Epithelial cell of esophagus (primary cell): ENCODE measurements around the gene BET1.

Source experiments
- DNase-seq: peaks from one replicate; pipeline ENCODE4 v3.0.0; 2010; ENCODE audit warnings: low read depth
- H3K4me3 ChIP-seq: 2 replicates; pipeline ENCODE4 v1.5.1; 2011; ENCODE audit warnings: mild to moderate bottlenecking, low read length, control low read depth
- TF ChIP-seq, protein P1 (sequence below): IDR thresholded peaks from 2 replicates; pipeline ENCODE4 v1.5.1; 2011; ENCODE audit warnings: low read depth, mild to moderate bottlenecking, low read length, control low read depth, inconsistent platforms; ENCODE audit not compliant: insufficient read depth; ENCODE audit errors: missing control alignments

BET1 gene

DNA sequence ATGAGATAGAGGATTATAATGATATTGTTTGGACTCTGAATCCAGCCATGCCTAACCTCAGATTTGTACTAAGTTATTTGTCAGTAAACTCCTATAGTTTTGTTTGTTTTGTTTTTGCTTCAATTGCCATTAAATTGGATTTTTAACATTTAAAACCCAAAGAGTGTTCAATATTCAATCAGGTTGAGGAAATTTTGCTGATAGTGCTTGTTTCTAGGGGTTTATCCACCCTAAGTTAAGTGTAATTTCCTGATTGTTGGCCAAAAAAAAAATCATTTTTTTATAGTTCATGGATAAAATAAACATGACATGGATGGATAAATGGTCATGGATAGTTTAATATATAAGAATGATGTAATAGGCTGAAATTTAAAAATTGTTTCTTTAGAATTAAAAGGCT lies 11.4 kb upstream of the BET1 start:
- TF ChIP-seq, protein P1, sequence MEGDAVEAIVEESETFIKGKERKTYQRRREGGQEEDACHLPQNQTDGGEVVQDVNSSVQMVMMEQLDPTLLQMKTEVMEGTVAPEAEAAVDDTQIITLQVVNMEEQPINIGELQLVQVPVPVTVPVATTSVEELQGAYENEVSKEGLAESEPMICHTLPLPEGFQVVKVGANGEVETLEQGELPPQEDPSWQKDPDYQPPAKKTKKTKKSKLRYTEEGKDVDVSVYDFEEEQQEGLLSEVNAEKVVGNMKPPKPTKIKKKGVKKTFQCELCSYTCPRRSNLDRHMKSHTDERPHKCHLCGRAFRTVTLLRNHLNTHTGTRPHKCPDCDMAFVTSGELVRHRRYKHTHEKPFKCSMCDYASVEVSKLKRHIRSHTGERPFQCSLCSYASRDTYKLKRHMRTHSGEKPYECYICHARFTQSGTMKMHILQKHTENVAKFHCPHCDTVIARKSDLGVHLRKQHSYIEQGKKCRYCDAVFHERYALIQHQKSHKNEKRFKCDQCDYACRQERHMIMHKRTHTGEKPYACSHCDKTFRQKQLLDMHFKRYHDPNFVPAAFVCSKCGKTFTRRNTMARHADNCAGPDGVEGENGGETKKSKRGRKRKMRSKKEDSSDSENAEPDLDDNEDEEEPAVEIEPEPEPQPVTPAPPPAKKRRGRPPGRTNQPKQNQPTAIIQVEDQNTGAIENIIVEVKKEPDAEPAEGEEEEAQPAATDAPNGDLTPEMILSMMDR = no peak
- DNase-seq = no peak
- H3K4me3 ChIP-seq = no peak overlapping the region

DNA sequence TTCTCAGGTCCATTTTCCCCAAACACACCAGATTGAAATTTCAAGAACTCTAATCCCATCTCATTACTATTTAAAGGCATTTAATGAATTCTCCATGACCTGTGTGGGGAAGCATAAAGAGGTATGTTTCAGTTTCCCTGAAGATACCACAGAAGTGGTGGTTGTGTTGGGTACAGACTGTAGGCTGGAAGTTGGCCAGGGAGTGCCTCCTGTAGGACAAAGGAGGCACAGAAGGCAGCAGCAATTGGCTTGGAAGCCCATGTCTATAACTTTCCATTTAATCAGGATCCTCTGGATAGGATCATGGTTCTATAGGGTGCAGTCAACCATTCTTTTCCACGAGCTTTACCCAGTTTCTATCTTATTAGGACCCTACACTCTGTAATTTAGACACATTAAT lies 8.6 kb upstream of the BET1 start:
- DNase-seq = no peak
- H3K4me3 ChIP-seq = no peak overlapping the region
- TF ChIP-seq, protein P1 = no peak

DNA sequence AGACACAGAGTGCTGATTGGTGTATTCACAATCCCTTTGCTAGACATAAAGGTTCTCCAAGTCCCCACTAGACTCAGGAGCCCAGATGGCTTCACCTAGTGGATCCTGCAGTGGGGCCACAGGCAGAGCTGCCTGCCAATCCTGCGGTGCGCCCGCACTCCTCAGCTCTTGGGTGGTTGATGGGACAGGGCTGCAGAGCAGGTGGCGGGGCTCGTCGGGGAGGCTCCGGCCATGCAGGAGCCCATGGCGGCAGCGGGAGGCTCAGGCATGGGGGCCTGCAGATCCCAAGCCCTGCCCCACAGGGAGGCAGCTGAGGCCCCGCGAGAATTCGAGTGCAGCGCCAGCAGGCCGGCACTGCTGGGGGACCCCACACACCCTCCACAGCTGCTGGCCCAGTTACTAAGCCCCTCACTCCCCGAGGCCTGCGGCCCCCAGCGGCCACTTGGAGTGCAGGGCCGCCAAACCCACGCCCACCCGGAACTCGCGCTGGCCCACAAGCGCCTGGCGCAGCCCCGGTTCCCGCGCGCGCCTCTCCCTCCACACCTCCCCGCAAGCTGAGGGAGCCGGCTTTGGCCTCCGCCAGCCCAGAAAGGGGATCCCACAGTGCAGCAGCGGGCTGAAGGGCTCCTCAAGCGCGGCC lies 7.7 kb upstream of the BET1 start:
- no peak for DNase-seq
- H3K4me3 ChIP-seq = no peak overlapping the region
- TF ChIP-seq, protein P1 = no peak

DNA sequence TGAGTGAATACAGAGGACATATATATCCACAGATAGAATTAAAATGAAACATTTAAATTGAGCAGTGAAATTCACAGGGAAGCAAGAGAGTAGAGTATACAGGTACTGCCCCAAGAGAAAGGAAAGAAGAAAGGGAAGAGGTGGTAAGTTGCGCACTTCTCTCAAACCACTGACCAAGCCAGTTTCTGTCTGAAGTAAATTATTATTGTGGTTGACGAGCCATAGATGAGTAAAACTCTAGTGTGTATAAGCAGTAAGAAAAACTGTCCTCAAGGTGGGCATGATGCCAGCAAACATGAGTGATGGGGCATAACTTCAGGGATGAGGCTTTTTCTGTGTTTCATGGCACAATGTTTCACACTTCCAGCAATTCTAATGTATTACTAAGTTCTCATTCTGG lies 4.4 kb upstream of the BET1 start:
- TF ChIP-seq, protein P1 = no peak
- peak; percentile 74 for DNase-seq
- H3K4me3 ChIP-seq = no peak overlapping the region

DNA sequence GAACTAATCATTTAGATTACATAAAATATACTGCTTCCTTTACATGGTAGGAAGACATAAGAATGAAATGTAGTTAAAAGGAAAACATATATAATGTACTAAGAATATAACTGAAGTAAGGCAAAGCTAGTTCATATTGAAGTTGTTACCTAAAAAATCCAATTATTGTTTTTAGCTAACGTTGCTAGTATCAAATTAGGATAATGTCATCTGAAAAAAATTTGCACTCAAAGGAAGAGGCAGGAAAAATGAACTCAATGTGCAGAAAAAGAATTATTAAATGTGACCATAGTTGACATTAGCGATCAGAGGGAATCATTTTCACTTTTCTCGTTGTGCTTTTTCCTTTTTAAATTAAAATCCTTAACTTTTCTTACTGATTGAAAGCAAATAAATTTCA lies 1.6 kb upstream of the BET1 start:
- no peak for DNase-seq
- TF ChIP-seq, protein P1 = no peak

DNA sequence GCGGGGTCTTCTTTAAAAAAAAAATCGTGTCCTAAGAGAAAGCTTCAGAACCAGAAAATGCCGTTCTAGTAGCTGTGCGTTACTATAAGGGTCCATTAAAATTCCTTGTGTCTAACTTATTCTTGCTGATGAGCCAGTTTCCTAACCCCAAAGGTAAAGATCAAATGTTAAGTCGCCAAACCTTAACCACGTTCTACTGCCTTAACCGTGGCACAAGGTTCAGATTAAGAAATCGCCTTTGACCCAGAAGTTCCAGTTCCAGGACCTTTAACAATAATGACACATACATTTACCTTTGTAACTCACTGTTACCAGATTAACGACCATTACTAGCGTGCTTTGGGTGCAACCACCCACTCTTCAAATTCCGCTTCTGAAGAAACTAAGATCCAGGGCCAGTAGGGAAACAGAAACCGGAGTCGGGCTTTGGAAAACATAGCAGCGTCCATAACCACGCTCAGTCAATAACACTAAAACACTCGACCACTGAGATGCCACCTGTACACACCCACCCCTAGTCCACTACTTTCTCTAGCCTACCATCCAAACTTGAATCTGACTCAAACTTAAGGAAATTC lies 620 bp downstream of the BET1 start:
- DNase-seq = peak; percentile 19
- TF ChIP-seq, protein P1 = no peak
- peak overlapping the region; percentile 97 for H3K4me3 ChIP-seq

More for the DNA sequence above, 1.6 kb upstream of the BET1 start:
- no peak overlapping the region for H3K4me3 ChIP-seq

DNA sequence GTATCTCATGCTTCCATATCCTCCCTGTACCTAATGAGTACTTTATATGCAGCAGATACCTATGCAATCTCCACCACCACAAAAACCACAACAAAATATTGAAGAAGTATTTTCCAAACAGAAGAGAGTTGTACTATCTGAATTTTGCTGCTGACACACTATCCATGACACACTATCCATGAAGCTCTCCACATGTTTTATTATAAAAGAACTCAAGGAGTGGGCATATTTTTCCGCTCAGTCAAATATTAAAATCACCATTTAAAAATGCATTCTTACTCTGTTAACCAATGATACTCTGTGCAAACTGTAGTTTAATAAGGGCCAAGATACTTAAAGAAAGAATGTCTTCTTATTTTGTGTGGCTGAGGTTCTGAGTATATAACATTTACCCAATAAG lies 2.8 kb downstream of the BET1 start:
- TF ChIP-seq, protein P1 = no peak
- no peak for DNase-seq
- H3K4me3 ChIP-seq = no peak overlapping the region
